ENCODE data around the gene OR1J2. TPM values are rescaled to one million over a fixed set of nuclear protein-coding genes. Genes with fewer than 3 reads are reported as not detected.

OR1J2 gene
- total RNA-seq, 3 donors from 2014 or later (not counting 1 experiment from before 2014, with no cell fraction given) = not detected

GRCh38 chr9:122538757-122539156 lies 28.2 kb downstream of the OR1J2 start:
- H3K9me3 ChIP-seq (ENCODE audit: control insufficient read depth, insufficient read depth, low read length) = no peaks in the 10 kb centered on the region
- H3K4me1 ChIP-seq (ENCODE audit: control insufficient read depth, insufficient read depth, low read length) = no peaks in the 10 kb centered on the region
- no peak overlapping the region for H3K4me3 ChIP-seq (ENCODE audit: low read length)
- H3K27ac ChIP-seq (ENCODE audit: low read length) = no peak overlapping the region
- H3K27me3 Mint-ChIP-seq (ENCODE audit: low read depth in 2 of 2) = peaks cover 2 to 35% of the 10 kb centered on the region in 2 donors
- ATAC-seq (no peak), DNase-seq (no peak)
- no peak overlapping the region for H3K4me3 Mint-ChIP-seq
- no peak for TF ChIP-seq CTCF (IDR thresholded peaks at IDR 0.05)
- no peaks in the 10 kb centered on the region for H3K36me3 ChIP-seq (ENCODE audit: control insufficient read depth, insufficient read depth, low read length)
- no CpG with 5 or more reads among the region's 2 CpGs for WGBS (ENCODE audit: insufficient coverage)
- H3K27me3 ChIP-seq (ENCODE audit: control insufficient read depth, insufficient read depth, low read length) = peaks cover 2% of the 10 kb centered on the region
- intact Hi-C loops (cut with micrococcal nuclease) = no loop called here
- H3K9me3 Mint-ChIP-seq = no peaks in the 10 kb centered on the region
- no peak overlapping the region for H3K27ac Mint-ChIP-seq
- no peaks in the 10 kb centered on the region for H3K36me3 Mint-ChIP-seq
- no peaks in the 10 kb centered on the region for H3K4me1 Mint-ChIP-seq

GRCh38 chr9:122546196-122546595 lies 35.6 kb downstream of the OR1J2 start:
- Histone ChIP-seq H3K4me1 (ENCODE audit: control insufficient read depth, insufficient read depth, low read length) (no peaks in the 10 kb centered on the region), H3K27ac (ENCODE audit: low read length) (no peak overlapping the region), H3K27me3 (ENCODE audit: control insufficient read depth, insufficient read depth, low read length) (peaks cover 2% of the 10 kb centered on the region), H3K36me3 (ENCODE audit: control insufficient read depth, insufficient read depth, low read length) (no peaks in the 10 kb centered on the region), H3K9me3 (ENCODE audit: control insufficient read depth, insufficient read depth, low read length) (peaks cover 2% of the 10 kb centered on the region), H3K4me3 (ENCODE audit: low read length) (no peak overlapping the region)
- Mint-ChIP-seq H3K36me3 (no peaks in the 10 kb centered on the region), H3K4me1 (no peaks in the 10 kb centered on the region), H3K9me3 (no peaks in the 10 kb centered on the region), H3K27ac (no peak overlapping the region), H3K27me3 (ENCODE audit: low read depth in 2 of 2) (peaks cover 3 to 63% of the 10 kb centered on the region in 2 donors), H3K4me3 (no peak overlapping the region)
- TF ChIP-seq CTCF (IDR thresholded peaks at IDR 0.05) = no peak
- no peak for DNase-seq
- ATAC-seq = no peak
- intact Hi-C loops (cut with micrococcal nuclease) = no loop called here
- 66% methylated on average over 6 of the region's 8 CpGs for WGBS (ENCODE audit: insufficient coverage)

GRCh38 chr9:122551371-122551770 lies 40.8 kb downstream of the OR1J2 start:
- intact Hi-C loops (cut with micrococcal nuclease) = no loop called here
- H3K27ac ChIP-seq (ENCODE audit: low read length) = no peak overlapping the region
- DNase-seq (no peak), ATAC-seq (peak in 1 of 3 donors; percentile 17)
- Mint-ChIP-seq H3K9me3 (peaks cover 0 to 2% of the 10 kb centered on the region in 2 donors), H3K4me3 (no peak overlapping the region), H3K27ac (no peak overlapping the region), H3K27me3 (ENCODE audit: low read depth in 2 of 2) (peaks cover 11 to 61% of the 10 kb centered on the region in 2 donors), H3K4me1 (no peaks in the 10 kb centered on the region), H3K36me3 (no peaks in the 10 kb centered on the region)
- no peaks in the 10 kb centered on the region for H3K36me3 ChIP-seq (ENCODE audit: control insufficient read depth, insufficient read depth, low read length)
- H3K4me3 ChIP-seq (ENCODE audit: low read length) = no peak overlapping the region
- no peaks in the 10 kb centered on the region for H3K4me1 ChIP-seq (ENCODE audit: control insufficient read depth, insufficient read depth, low read length)
- 74% methylated on average over 5 of the region's 5 CpGs for WGBS (ENCODE audit: insufficient coverage)
- H3K27me3 ChIP-seq (ENCODE audit: control insufficient read depth, insufficient read depth, low read length) = no peaks in the 10 kb centered on the region
- no peak for TF ChIP-seq CTCF (IDR thresholded peaks at IDR 0.05)
- peaks cover 2% of the 10 kb centered on the region for H3K9me3 ChIP-seq (ENCODE audit: control insufficient read depth, insufficient read depth, low read length)

GRCh38 chr9:122552812-122553211 lies 42.2 kb downstream of the OR1J2 start, which contains the start of gene OR1N2:
OR1N2 (plus strand) TSS chr9:122553112; CDS start chr9:122553212, 100 bp downstream.
- Mint-ChIP-seq H3K4me1 (no peaks in the 10 kb centered on the region), H3K36me3 (no peaks in the 10 kb centered on the region), H3K9me3 (peaks cover 0 to 2% of the 10 kb centered on the region in 2 donors), H3K4me3 (no peak within 1 kb of the TSS), H3K27me3 (ENCODE audit: low read depth in 2 of 2) (peaks cover 11 to 61% of the 10 kb centered on the region in 2 donors), H3K27ac (no peak within 1 kb of the TSS)
- Histone ChIP-seq H3K36me3 (ENCODE audit: control insufficient read depth, insufficient read depth, low read length) (no peaks in the 10 kb centered on the region), H3K4me3 (ENCODE audit: low read length) (no peak within 1 kb of the TSS), H3K27me3 (ENCODE audit: control insufficient read depth, insufficient read depth, low read length) (no peaks in the 10 kb centered on the region), H3K27ac (ENCODE audit: low read length) (no peak within 1 kb of the TSS), H3K4me1 (ENCODE audit: control insufficient read depth, insufficient read depth, low read length) (no peaks in the 10 kb centered on the region), H3K9me3 (ENCODE audit: control insufficient read depth, insufficient read depth, low read length) (peaks cover 2% of the 10 kb centered on the region)
- DNase-seq (no peak), ATAC-seq (no peak)
- intact Hi-C loops (cut with micrococcal nuclease) = no loop called here
- TF ChIP-seq CTCF (IDR thresholded peaks at IDR 0.05) = no peak
- 64% methylated on average over 2 of the region's 2 CpGs for WGBS (ENCODE audit: insufficient coverage)

All from natural killer cell (primary cell).